ENCODE measurements around the gene LSM6. TPM values are rescaled to one million over a fixed set of nuclear protein-coding genes. Genes with fewer than 3 reads are reported as not detected.
A peak's percentile ranks its signal among the peaks of the same experiment; 100 is the strongest.

LSM6 gene
- total RNA-seq (2014; rRNA removed; shearing (Covaris generic)): 77.5 and 99.4 TPM in 2 replicates

DNA sequence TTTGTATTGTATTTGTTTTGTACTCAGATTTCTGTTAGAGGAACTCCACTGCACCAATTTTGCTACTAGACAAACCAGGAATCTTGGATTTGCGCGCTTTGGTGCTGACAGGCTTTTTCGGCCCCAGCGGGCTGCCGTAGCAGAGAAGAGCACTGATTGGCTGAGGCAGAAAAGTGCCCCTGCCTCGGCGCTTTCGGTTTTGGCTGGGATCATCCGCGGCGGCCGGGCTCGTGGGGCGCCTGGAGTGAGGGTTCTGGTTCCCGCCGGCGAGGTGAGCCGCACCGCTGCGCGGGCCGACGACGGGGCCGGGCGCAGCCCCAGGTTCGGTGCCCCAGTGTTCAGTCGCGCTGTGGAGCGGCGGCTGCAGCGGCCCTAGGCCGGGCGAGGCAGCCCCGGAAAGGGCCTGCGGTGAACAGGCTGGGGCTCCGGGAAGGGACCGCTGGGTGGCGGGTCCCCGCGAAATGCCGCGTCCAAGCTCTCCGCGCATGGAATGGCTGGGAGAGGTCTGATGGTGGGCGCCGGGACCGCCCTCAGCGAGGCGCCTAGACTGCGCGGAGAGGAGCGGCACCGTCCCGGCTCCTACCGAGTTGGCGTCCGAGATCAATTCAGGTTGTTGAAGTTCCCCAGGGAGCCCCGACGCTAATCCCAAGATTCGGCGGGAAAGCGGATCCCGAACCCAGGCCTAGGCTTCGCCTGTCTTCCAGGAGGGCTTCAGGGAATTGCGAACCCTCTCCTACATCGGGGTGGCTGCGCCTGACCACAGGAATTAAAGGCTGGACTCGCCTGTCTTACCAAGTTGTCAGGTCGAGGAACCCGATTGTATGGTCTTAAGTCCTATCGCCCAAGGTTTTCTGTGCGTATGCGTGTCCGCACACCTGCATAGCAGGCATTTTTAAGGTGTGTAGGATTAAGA is at the start of gene LSM6:
Gene LSM6, plus strand, starts transcription at position 178 of the 913 bp plus-strand sequence. CDS start 7,204 bp downstream, outside the sequence.
- peak; percentile 76 for DNase-seq (ENCODE audit: low spot score)

DNA sequence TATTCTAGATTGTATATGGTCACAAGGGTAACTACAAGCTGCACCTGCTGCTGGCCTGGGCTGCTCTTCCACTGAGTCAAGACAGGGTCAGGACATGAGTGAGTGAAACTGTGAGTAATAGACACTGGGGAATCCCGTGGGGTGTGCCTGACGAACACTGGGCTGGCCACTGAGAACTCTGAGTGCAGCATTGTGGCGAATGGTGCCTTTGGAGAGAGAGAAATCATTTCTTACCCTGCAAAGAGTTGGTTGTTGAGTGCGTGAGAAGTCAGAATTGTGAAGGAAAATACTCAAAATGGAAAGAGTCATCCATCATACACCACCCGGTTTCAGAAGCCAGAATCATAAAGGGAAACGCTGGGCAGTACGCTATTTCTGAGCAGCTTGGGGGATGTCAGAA is 43.1 kb upstream of the LSM6 start:
- peak; percentile 3 for DNase-seq (ENCODE audit: low spot score)

DNA sequence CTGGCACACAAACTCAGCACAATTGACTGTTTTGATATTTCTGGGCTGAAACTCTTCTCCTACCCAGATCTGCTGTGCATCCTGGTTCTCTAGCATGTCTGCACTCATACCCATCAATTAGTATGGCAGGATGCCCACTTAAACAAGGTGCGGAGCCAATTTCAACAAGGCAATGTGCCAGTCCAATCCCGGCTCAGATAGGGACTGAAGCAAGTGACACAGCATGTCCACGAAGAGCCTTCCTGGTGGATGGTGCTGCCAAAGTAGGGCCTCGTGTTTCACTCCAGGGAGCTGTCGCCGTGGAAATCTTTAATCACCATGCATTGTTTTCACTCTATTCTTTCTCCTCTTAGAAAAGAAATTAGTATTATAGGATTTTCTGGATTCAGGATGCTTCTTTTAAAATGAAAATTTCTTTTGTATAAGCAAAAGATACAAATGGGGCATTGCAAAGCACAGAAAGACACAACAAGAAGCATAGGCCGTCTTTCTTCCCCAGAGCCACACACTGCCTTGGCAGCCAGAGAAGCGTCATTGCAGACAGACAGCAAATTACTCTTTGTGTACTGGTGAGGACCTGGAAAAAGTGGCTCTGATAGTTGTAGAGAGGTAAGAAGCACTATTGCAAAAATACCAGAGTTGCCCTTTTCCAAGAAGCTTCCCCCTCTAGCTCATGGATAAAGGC is 40.6 kb upstream of the LSM6 start:
- DNase-seq (ENCODE audit: low spot score): no peak

DNA sequence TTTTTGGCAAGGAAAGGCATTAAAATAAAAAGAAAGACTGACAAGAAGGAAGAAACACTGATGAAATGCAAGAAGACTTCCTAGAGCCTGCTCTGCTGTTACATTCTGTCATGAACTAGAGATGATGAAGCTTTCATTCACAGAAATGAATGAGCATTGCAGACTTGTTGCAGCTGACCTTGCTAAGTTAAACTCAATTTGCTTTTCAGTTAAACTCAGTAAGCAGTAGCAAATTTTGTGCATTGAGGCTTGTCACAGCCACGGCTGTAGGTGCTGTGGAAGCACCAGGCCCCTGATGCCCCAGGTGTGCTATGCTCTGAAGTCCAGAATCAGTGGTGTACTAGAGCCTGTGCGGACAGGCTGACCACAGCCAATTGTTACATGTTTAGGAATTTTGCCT is 39.6 kb upstream of the LSM6 start:
- no peak for DNase-seq (ENCODE audit: low spot score)

DNA sequence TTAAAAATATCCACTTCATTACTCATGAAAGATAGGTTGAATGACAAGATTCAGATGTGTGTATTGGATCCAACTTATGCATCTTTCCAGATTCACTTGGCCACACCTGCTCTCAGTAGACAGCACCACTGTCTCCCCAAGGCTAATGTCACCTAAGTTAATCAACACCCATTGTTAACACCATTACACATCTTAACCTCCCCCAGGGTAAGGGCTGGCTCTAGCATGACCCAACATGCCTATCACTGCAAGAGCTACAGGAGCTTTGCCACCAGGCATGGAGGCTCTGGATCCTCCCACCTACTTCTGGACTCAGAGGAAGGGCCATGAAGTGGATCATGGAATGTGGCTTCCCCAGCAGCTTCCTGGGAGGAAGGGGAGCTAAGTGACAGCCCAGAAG is 32.8 kb upstream of the LSM6 start:
- no peak for DNase-seq (ENCODE audit: low spot score)

DNA sequence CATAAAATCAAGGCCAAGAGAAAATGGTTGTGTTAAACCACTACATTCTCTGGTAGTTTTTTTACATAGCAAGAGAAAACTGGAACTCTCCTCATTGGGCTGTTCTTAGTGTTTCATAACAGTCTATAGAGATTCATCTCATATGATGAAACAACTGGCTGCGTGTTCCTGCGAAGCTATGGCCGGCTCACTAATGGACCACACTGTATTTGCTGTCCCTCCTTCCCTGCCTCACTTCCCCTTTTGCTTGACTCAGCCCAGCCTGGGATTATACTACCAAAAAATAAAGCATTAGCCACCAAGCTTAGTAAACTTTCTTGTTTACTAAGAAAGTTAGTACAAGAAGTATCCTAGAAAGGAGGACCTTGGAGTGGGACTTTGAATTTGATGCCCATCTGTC is 31.6 kb upstream of the LSM6 start:
- DNase-seq (ENCODE audit: low spot score): no peak

DNA sequence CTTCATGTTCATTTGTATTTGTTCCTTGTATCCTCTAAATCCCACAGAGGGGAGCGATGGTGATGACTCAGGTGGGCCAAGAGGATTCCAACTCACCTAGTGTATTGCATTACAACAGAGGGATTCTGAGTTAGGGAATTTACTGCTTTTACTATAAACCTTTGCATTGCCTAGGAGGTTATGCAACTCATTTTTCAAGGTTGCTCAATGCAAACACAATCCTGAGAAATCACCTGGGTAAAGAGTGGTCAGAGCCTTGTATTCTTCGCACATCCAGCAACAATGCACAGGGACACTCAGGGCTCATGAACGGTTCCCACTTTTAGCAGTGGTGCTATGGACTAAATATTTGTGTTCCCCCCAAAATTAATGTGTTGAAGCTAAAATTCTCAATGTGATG is 28.6 kb upstream of the LSM6 start:
- no peak for DNase-seq (ENCODE audit: low spot score)

DNA sequence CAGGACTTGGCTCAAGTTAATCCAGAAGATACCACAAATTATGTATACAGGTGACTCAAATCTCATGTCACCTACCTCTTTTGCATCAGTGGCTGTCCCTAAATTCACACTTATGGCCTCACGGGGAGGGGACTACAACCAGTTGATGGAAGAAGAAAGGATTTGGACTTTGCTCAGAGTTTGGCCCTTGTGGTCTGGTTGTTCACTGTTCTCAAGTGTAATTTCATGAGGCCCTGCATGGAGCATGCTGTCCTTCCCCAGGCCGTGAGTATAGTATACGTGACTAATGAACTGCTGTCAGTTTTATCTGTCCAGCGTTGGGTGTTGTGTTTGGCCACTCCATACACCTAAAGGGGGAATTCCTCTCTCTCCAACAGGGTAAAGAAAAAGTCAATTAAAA is 27.5 kb upstream of the LSM6 start:
- DNase-seq (ENCODE audit: low spot score): no peak

DNA sequence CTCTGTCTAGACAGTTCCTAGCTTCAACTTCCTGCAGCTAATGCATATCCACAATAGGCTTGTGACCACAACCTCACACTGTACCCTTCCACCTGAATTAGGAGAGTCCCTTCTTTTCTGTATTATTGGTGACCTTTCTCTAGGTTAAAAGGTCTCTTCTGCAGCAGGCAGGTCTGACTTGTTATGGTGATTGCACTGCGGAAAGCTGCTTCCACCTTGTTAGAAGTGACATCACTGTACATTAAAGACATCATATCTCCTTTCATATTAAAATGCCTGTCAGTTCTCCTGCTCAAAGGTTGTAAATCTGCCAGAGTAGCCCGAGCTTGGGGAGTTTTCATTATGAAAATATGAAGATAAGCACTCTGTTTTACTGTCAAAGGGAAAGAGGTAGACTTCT is 21.5 kb upstream of the LSM6 start:
- DNase-seq (ENCODE audit: low spot score): no peak

DNA sequence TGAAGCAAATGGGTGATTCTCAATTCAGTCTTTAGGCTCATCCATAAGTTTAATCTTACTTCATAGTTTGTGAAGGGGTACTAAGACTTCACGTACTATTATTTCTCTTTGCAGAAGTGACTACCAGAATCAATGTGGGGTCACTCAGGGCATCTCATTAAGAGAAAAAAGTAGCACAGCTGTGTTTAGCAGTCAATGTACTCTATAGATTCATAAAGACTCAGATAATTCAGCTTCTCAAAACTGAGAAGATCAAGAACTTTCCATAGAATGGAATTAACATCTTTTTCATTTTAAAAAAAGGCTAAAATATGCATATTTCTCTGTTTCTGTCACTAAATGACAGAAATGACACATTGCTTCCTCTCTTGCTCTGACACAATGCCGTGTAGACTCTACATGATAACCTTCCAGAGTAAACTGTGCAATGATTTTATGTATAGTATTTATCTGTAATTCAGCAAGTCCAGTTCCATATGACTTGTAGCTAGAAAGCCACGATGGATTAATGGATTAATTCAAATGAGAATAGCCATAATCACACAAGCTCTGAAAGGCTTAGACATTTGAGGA is 20.3 kb upstream of the LSM6 start:
- DNase-seq (ENCODE audit: low spot score): no peak

DNA sequence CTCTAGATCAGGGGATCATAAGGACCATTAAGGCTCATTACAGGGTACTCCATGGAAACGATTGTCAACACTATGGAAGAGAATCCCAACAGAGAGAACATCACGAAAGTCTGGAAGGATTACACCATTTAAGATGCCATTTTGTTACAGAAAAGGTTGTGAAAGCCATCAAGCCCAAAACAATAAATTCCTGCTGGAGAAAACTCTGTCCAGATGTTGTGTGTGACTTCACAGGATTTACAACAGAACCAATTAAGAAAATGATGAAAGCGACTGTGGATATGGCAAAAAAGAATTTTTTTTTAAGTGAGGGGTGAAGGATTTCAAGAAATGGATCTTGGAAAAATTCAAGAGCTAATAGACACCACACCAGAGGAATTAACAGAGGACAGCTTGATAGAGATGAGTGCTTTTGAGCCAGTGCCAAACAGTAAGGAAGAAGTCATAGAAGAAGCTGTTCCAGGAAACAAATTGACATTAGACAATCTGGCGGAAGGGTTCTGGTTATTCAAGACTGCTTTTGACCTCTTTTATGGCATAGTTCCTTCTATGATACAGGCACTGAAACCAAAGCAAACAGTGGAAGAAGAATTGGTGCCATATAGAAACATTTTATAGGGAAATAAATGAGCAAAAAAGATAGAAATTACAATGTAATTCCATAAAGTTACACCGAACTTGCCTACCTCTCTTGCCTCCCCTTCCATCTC is 17.3 kb upstream of the LSM6 start:
- no peak for DNase-seq (ENCODE audit: low spot score)

DNA sequence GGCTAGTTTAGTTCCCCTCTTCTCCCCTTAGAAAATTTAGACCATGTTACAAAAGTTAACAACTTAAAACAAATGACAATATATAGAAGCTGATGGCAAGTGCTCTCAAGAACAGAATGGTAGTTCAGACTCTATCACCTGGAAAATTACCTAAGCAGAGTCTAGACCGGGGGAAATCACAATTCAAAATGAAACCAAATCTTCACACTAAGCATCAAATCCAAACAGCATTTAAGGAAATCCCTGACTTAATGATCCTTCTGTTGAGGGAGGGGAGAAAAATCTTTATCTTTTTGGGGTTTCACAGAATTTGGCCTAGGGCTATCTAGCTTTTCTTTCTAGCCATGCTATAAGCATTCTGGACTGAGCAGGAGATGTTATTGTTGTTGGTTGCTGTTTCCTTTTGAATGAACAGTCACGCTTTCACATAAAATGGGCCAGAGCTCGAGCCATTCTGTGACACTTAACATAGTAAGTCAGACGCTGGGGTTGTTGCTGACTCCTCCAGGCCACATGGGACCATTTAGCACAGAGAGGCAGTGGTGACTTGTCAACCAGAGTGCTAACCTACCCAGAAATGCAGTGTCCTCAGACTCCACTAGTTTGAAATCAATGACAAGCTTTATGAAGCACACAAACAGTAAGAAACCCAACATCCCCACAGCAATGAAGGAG is 16.0 kb upstream of the LSM6 start:
- DNase-seq (ENCODE audit: low spot score): no peak

DNA sequence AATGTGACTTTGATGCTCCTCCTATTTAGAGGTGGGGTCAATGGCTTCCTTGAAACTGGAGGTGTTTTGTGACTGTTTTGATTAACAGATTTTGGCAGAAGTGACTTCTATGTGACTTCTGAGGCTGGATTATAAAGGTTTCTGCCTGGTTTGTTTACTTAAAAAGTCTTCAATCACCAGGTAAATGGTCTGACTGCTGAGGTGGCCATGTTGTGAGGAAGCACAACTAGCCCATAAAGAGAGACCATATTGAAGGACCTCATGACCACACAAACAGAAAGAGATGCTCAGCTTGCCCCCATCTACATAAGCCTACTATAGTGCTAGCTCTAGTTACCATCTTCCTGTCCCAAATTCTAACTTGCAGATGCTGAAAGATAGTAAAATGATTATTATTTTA is 14.3 kb upstream of the LSM6 start:
- DNase-seq (ENCODE audit: low spot score): no peak

DNA sequence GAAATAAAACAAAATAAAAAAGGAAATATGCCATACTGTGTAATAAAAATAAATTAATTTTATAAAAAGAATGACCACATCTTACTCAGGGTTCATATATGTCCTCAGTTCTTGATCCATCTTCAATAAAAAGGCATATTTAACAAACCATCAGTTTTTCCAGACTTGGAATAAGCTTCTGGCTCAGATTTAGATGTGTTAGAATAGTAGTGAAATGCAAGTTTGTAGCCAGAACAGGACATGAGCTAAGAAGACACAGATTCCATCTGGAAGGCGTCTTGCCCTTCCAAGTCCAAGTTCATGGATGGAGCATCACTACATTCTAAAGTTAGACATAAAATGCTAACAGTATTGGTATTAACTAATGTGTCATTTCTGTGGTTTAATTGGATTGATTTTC is 10.3 kb upstream of the LSM6 start:
- DNase-seq (ENCODE audit: low spot score): no peak

DNA sequence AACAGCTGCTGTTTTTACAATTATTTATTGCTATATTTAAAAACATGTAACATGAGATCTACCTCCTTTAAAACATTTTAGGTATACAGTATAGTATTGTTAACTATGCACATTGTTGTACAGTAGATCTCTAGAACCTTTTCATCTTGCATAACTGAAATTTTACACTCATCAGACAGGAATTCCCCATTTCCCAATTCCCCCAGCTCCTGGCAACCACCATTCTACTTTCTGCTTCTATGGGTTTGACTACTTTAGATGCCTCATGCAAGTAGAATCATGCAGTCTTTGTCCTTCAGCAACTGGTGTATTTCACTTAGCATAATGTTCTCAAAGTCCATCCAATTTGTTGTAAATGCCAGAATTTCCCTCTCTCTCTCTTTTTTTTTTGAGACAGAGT is 9.7 kb upstream of the LSM6 start:
- peak; percentile 39 for DNase-seq (ENCODE audit: low spot score)

DNA sequence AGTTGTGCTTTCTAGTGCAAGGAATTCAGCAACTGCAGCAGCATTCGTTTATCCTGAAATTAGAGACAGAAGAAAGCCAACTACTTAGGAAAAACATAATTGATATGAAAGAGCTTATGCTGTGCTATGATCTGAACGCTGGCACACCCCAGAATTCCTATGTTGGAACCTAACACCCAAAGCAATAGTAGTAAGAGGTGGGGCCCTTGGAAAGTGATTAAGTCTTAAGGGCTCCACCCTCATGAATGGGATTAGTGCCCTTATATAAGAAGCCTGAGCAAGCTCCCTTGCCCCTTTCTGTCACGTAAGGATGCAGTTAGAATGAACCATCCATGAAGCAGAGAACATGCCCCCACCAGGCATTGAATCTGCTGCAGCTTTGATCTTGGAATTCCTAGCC is 5.4 kb upstream of the LSM6 start:
- no peak for DNase-seq (ENCODE audit: low spot score)

DNA sequence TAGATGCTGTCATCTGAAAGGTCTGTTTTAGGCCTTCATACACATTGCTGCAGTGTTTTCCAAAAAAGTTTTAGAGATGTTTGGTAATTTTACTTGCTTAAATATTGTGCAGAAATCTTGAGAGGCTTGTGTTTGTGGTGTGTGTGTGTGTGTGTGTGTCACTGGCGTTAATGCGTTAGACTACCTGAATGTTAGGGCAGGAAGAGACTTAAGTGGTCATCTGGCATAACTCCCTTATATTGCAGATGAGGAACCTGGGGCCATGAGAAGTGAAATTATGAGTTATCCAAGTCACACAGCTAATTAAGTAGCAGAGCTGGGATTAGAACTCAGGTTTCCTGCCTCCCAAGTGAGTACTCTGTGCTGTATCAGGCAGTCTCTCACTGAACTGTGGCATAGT is 1.4 kb downstream of the LSM6 start:
- no peak for DNase-seq (ENCODE audit: low spot score)

DNA sequence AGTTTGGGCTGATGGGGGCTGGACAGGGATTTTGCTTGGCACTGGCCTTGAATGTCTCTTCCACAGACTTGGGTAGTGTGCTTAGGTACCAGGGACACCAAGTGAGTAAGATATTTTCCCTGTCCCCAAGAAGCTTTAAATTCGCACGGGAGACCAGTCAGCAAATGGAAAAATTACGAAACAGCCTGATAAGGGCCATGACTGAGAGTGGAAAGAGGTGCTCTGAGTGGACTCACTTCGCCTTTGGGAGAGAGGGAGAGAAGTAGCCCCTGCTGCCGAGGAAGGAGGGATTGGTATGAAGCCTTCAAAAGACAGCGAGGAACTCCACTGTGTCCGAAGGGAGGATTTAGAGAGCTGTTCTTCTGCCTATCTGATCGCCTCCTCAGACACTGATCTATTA is 2.6 kb downstream of the LSM6 start:
- no peak for DNase-seq (ENCODE audit: low spot score)

DNA sequence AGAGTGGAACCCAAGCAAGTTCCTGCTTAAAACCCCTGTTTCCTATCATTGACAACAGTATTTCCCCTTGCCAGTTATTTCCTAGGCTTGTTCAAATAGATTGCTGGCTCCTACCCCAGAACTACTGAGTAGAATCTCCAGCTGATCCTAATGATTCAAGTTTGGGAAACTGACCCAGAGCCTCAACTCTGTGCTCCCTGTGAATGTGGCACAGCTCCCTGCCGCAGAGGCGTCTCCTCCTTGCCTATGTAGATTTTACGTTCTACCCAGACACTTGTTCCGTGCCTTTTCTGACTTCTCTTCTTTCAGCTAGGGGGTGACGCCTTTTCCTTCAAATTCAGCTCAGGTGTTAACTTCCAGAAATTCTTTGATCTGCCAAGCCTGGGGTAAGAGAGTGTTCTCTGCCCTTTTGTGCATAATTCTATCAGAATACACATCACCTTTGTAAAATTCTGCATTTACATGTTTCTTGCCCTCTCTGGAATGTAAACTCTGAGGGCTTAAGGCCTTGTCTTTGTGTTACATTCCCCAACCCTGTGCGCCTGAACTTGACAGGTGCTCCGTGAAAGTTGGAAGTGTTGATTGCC is 4.4 kb downstream of the LSM6 start:
- DNase-seq (ENCODE audit: low spot score): no peak

DNA sequence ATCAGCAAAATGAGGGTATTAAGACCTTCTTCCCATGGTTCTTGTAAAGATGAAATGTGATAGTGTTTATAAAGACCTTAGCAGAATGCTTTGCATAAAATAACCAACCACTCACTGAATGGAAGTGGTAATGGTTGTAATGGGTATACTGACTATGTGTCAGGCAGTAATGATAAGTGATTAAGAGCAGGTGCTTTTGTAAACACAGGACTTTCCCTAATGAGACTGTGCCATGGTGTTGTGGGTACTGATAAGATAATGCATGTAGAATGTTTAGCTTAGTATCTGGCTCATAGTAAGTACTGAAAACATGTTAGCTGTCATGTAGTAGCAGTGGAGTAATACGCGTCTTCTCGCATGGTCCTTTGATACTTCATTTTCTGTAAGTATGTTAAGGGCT is 6.9 kb downstream of the LSM6 start:
- DNase-seq (ENCODE audit: low spot score): no peak

DNA sequence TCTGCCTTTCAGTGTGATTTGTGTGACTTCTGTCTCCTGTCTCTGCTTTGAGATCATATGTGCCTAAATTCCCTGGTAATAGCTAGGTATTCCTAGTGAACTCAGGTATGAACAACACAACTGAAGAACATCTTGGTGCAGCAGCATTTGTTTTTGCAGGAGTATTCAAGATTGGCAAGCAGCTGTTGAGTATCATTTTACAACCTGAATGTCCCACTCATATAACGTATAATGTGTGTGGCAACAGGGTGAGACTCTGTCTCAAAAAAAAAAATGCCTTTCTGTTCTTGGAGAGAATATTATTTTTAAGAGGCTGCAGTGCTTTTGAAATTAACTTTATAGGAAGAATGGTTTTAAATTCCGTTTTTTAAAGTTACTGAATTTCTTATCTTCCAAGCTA is 7.7 kb downstream of the LSM6 start:
- no peak for DNase-seq (ENCODE audit: low spot score)

All from A172 (cell line).